GM10266 (cell line): ENCODE data around the gene LIG3.
"Not testable (repeated sequence)": the region's sequence is repeated elsewhere in the genome, so short reads cannot be mapped to it uniquely, and the experiment has no call there.

Experiments used
- DNase-seq: peaks from one replicate; pipeline ENCODE4 v3.0.0; 2012; ENCODE audit errors: extremely low spot score
- CTCF ChIP-seq: IDR thresholded peaks from 2 replicates; pipeline ENCODE4 v1.5.1; 2012; ENCODE audit warnings: mild to moderate bottlenecking, low read depth; ENCODE audit not compliant: control insufficient read depth, insufficient read depth; ENCODE audit errors: missing control alignments

LIG3 gene

GRCh38 chr17:34980353-34980680, at the start of gene LIG3:
Gene LIG3 (plus strand): TSS chr17:34980512. CDS start chr17:34983006, 2,494 bp downstream.
- no peak for TF ChIP-seq CTCF

DNA sequence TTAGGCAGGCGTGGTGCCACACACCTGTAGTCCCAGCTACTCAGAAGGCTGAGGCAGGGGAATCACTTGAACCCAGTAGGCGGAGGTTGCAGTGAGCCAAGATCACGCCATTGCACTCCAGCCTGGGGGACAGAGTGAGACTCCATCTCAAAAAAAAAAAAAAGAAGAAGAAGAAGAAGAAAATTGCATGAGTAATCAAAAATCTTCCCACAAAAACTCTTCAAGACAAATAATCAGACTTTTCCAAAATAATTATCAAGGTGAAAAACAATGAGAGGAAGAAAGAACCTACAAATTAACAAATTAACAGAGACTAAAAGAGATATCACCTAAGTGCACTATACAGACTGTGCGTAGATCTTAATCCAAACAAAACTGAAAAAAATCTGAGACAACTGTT, 29.5 kb upstream of the LIG3 start:
- DNase-seq = not testable (repeated sequence)

More at GRCh38 chr17:34980353-34980680, at the start of gene LIG3:
- peak; percentile 96 for DNase-seq

GRCh38 chr17:34958438-34958837, 21.9 kb upstream of the LIG3 start:
- no peak for DNase-seq
- no peak for TF ChIP-seq CTCF

DNA sequence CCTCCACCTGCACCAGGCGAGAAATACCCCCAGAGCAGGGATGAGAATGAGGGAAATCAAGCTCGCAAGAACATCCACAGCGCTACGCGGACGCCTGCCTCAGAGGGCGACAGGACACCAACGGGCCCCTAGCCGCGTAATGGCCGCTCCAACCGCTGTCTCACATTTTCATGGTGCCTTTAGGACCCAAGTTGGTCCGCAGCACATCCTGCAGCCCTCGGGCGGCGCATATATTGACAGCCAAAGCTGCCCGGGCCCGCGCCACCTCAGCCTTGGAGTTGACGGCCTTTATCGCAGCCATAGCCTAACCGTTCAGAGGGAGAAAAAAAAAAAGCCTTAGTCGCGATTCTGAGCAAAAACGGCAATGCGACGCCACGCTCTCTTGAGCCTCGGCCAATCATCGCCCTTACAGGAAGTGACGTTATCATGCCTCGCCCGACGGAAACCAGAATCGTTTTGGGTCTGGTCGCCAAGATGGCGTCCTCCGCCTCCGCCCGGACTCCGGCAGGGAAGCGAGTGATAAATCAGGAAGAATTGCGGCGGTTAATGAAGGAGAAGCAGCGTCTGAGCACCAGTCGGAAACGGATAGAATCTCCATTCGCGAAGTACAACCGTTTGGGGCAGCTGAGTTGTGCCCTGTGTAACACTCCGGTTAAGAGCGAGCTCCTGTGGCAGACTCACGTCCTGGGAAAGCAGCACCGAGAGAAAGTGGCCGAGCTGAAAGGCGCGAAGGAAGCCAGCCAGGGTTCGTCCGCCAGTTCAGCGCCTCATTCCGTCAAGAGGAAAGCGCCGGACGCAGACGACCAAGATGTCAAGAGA, 19.0 kb upstream of the LIG3 start, which contains the start of the genes CCT6B and ZNF830:
Gene CCT6B (minus strand): TSS at position 368 of the 819 bp plus-strand sequence. CDS start 67 bp downstream, at position 301.
Gene ZNF830 (plus strand): TSS at position 448 of the 819 bp plus-strand sequence. CDS start 27 bp downstream, at position 475.
- DNase-seq = peak; percentile 88
- no peak for TF ChIP-seq CTCF

DNA sequence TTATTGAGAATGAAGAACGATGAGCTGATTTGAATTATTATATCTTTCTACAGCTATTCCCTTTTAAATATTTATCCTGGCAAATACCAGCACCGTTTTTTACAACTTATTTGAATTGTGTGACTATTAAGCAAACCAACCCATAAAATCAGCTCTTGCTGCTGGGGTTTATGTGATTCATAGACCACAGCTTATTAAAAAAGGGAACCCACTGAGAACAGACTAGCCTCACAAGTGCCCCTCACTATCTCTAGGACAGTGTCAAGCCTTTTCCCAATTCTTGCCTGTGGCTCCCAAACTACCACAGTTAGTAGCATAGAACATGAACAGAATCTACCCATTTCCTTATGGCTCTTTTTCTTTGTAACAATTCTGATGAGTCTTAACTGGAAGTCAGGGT, 6.1 kb upstream of the LIG3 start:
- no peak for DNase-seq
- TF ChIP-seq CTCF = no peak

DNA sequence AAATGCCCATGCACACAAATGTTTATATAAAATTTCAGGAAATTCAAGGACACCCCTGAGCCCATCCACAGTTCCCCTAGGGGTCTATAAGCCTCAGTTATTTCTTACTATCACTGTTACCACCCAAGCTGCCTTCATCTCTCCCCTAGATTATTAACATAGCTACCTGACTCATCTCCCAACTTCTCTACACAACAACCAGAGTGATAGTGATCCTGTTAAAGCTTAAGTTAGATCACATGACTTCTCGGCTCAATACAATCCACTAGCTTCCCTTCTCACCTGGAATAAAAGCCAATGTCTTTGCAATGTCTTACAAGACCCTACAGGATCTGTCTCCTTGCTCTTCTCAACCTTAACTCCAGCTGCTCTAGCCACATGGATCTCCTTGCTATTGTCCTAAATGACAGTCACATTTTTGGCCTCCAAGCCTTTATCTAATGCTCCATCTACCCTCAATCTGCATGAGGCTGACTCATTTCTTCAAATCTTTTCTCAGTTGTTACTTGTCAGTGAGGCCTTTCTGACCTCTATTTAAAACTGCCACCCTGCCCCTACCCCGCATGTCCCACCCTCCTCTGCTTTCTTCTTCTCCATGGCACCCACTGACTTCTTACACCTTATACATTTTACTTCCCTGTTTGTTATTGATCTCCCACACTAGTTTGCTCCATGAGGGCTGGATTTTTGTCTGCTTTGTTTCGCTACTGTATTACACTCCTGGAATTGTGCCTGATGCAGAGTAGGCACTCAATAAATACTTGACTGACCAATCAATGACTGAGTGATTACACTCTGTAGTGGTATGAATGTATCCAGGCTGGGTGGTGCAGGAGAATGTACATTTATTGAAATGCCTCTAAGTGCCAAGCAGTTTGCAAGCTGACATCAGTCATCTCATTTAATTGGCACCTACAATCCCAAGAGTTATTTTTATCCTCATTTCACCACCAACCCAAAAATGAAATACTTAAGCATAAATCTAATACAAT, 5.2 kb upstream of the LIG3 start:
- no peak for TF ChIP-seq CTCF
- DNase-seq = no peak

GRCh38 chr17:34979153-34979552, 1.2 kb upstream of the LIG3 start:
- no peak for DNase-seq
- TF ChIP-seq CTCF = no peak
